ENCODE measurements around the gene FGD3. TPM values are rescaled to one million over a fixed set of nuclear protein-coding genes. Genes with fewer than 3 reads are reported as not detected.

FGD3 gene
- polyA plus RNA-seq, 1 donor (not counting 4 experiments of a cell fraction or from before 2014, with no cell fraction given), result 0.21 TPM

GRCh38 chr9:93025736-93026135 lies 78.4 kb downstream of the FGD3 start:
- no peak overlapping the region for H3K9ac ChIP-seq (ENCODE audit: control insufficient read depth, extremely low read depth, insufficient read depth, low read length)
- no peaks in the 10 kb centered on the region for H3K9me1 ChIP-seq (ENCODE audit: control insufficient read depth, extremely low read depth, insufficient read depth, low read length)
- H3K79me2 ChIP-seq (ENCODE audit: control insufficient read depth, insufficient read depth, low read length), result no peaks in the 10 kb centered on the region
- no peak for DNase-seq (ENCODE audit: low read depth, low spot score)
- no peak overlapping the region for H2AFZ ChIP-seq (ENCODE audit: control insufficient read depth, low read length)
- TF ChIP-seq, protein P1, sequence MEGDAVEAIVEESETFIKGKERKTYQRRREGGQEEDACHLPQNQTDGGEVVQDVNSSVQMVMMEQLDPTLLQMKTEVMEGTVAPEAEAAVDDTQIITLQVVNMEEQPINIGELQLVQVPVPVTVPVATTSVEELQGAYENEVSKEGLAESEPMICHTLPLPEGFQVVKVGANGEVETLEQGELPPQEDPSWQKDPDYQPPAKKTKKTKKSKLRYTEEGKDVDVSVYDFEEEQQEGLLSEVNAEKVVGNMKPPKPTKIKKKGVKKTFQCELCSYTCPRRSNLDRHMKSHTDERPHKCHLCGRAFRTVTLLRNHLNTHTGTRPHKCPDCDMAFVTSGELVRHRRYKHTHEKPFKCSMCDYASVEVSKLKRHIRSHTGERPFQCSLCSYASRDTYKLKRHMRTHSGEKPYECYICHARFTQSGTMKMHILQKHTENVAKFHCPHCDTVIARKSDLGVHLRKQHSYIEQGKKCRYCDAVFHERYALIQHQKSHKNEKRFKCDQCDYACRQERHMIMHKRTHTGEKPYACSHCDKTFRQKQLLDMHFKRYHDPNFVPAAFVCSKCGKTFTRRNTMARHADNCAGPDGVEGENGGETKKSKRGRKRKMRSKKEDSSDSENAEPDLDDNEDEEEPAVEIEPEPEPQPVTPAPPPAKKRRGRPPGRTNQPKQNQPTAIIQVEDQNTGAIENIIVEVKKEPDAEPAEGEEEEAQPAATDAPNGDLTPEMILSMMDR (optimal IDR thresholded peaks at IDR 0.05 in 1 of 3, IDR thresholded peaks at IDR 0.05 in 1 of 3, conservative IDR thresholded peaks at IDR 0.05 in 1 of 3; ENCODE audit: extremely low read depth in 1 of 3, insufficient read depth in 2 of 3, low read length in 3 of 3), result no peak
- TF ChIP-seq EZH2 (IDR thresholded peaks at IDR 0.05; ENCODE audit: low read length), result no peak
- dilution Hi-C loops (cut with MboI; ENCODE audit: extremely low pct_ligation_motif_present, low sequenced_read_pairs), result no loop called here
- H3K4me3 ChIP-seq (ENCODE audit: control insufficient read depth in 2 of 3, extremely low read depth in 1 of 3, insufficient read depth in 2 of 3, low read depth in 1 of 3, low read length in 3 of 3), result no peak overlapping the region
- no peak overlapping the region for H3K4me2 ChIP-seq (ENCODE audit: control insufficient read depth, extremely low read depth, insufficient read depth, low read depth, low read length)
- no peak overlapping the region for H3K27ac ChIP-seq (ENCODE audit: control insufficient read depth, insufficient read depth, low read length)
- H3K4me1 ChIP-seq (ENCODE audit: control insufficient read depth, extremely low read depth, insufficient read depth, low read length), result no peaks in the 10 kb centered on the region
- H3K36me3 ChIP-seq (ENCODE audit: control insufficient read depth in 2 of 2, extremely low read depth in 1 of 2, insufficient read depth in 2 of 2, low read length in 2 of 2), result no peaks in the 10 kb centered on the region
- FAIRE-seq, result no peak
- H3K9me3 ChIP-seq (ENCODE audit: control insufficient read depth, low read depth, low read length), result no peaks in the 10 kb centered on the region
- no peaks in the 10 kb centered on the region for H4K20me1 ChIP-seq (ENCODE audit: control insufficient read depth, extremely low read depth, insufficient read depth, low read length)
- H3K27me3 ChIP-seq (ENCODE audit: control insufficient read depth, extremely low read depth, insufficient read depth, low read length), result peaks cover 5% of the 10 kb centered on the region

DNA sequence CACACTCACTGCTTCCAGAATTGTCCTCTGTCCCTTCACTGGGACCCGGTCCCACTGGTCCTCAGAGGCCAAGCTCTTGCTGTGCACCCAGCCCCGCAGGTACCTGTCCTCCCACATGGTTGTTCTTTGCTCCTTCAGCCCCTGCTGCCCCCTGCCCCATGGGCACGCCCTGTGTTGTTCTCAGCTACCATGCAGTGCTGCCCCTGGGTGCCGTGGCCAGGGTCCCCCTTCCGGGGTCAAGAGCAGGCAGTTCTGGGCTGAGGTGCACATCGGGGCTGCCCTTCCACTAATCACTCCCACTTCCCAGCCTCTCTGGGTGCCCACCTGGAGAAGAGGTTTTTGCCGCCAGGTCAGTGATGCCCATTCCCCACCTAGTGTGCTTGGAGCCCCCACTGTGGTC lies 79.3 kb downstream of the FGD3 start:
- H3K4me1 ChIP-seq (ENCODE audit: control insufficient read depth, extremely low read depth, insufficient read depth, low read length), result no peaks in the 10 kb centered on the region
- peaks cover 5% of the 10 kb centered on the region for H3K27me3 ChIP-seq (ENCODE audit: control insufficient read depth, extremely low read depth, insufficient read depth, low read length)
- H3K9ac ChIP-seq (ENCODE audit: control insufficient read depth, extremely low read depth, insufficient read depth, low read length), result no peak overlapping the region
- H3K79me2 ChIP-seq (ENCODE audit: control insufficient read depth, insufficient read depth, low read length), result no peaks in the 10 kb centered on the region
- H3K4me3 ChIP-seq (ENCODE audit: control insufficient read depth in 2 of 3, extremely low read depth in 1 of 3, insufficient read depth in 2 of 3, low read depth in 1 of 3, low read length in 3 of 3), result no peak overlapping the region
- H3K9me3 ChIP-seq (ENCODE audit: control insufficient read depth, low read depth, low read length), result no peaks in the 10 kb centered on the region
- no peak overlapping the region for H2AFZ ChIP-seq (ENCODE audit: control insufficient read depth, low read length)
- dilution Hi-C loops (cut with MboI; ENCODE audit: extremely low pct_ligation_motif_present, low sequenced_read_pairs), result no loop called here
- H3K27ac ChIP-seq (ENCODE audit: control insufficient read depth, insufficient read depth, low read length), result no peak overlapping the region
- TF ChIP-seq, protein P1 (optimal IDR thresholded peaks at IDR 0.05 in 1 of 3, IDR thresholded peaks at IDR 0.05 in 1 of 3, conservative IDR thresholded peaks at IDR 0.05 in 1 of 3; ENCODE audit: extremely low read depth in 1 of 3, insufficient read depth in 2 of 3, low read length in 3 of 3), result no peak
- TF ChIP-seq EZH2 (IDR thresholded peaks at IDR 0.05; ENCODE audit: low read length), result no peak
- no peak for DNase-seq (ENCODE audit: low read depth, low spot score)
- no peak for FAIRE-seq
- no peaks in the 10 kb centered on the region for H3K36me3 ChIP-seq (ENCODE audit: control insufficient read depth in 2 of 2, extremely low read depth in 1 of 2, insufficient read depth in 2 of 2, low read length in 2 of 2)
- no peak overlapping the region for H3K4me2 ChIP-seq (ENCODE audit: control insufficient read depth, extremely low read depth, insufficient read depth, low read depth, low read length)
- H3K9me1 ChIP-seq (ENCODE audit: control insufficient read depth, extremely low read depth, insufficient read depth, low read length), result no peaks in the 10 kb centered on the region
- H4K20me1 ChIP-seq (ENCODE audit: control insufficient read depth, extremely low read depth, insufficient read depth, low read length), result no peaks in the 10 kb centered on the region

Measured in keratinocyte (primary cell).